Measurements from ENCODE around the gene FRMD4A.

FRMD4A gene

DNA sequence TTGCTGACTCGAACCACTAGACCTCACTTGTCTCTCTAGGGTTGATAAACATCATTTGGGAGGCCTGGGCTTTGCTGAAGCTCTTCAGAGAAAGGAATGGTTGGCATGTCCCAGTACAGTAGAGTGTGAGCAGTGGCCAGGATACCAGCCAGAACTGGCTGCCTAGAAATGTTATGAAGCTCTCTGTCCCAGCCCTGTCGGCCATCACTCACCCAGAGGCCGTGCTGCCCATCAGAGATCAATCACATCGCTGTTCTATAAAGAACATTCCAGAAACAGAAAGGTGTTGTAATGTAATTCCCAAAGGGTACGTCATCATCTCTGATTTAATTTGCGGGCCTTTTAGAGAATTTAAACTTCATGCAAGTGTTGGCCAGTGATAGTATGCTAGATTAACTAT, 632.5 kb downstream of the FRMD4A start:
- no peak overlapping the region for H3K4me3 ChIP-seq (ENCODE audit: control insufficient read depth, low read depth, low read length)
- TF ChIP-seq, protein P1, sequence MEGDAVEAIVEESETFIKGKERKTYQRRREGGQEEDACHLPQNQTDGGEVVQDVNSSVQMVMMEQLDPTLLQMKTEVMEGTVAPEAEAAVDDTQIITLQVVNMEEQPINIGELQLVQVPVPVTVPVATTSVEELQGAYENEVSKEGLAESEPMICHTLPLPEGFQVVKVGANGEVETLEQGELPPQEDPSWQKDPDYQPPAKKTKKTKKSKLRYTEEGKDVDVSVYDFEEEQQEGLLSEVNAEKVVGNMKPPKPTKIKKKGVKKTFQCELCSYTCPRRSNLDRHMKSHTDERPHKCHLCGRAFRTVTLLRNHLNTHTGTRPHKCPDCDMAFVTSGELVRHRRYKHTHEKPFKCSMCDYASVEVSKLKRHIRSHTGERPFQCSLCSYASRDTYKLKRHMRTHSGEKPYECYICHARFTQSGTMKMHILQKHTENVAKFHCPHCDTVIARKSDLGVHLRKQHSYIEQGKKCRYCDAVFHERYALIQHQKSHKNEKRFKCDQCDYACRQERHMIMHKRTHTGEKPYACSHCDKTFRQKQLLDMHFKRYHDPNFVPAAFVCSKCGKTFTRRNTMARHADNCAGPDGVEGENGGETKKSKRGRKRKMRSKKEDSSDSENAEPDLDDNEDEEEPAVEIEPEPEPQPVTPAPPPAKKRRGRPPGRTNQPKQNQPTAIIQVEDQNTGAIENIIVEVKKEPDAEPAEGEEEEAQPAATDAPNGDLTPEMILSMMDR (conservative IDR thresholded peaks at IDR 0.05; ENCODE audit: control insufficient read depth, insufficient read depth, low read depth, low read length) = no peak
- peak; percentile 59 for DNase-seq (ENCODE audit: low read depth)

DNA sequence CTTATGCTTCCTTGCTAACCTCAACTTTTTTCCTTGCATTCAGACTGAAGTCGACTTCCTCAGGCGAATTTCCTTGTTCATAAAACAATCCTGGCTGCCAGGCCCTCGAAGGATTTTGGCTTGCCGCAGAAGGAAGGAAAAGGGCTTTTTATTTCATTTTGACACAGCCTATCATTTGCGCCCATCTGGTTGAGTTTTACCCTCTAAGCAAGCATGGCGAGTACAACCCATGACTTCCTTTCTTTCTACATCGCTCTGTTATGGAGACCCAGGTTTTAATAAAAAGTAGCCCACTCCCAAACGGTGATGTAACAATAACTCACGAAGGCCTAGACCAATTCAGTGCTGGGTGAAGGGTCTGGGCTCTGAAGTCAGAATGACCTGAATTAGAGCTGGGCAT, 634.7 kb downstream of the FRMD4A start:
- DNase-seq (ENCODE audit: low read depth) = no peak
- H3K4me3 ChIP-seq (ENCODE audit: control insufficient read depth, low read depth, low read length) = no peak overlapping the region
- TF ChIP-seq, protein P1 (conservative IDR thresholded peaks at IDR 0.05; ENCODE audit: control insufficient read depth, insufficient read depth, low read depth, low read length) = no peak

GRCh38 chr10:13695588-13695987, 635.1 kb downstream of the FRMD4A start:
- H3K4me3 ChIP-seq (ENCODE audit: control insufficient read depth, low read depth, low read length) = no peak overlapping the region
- TF ChIP-seq, protein P1 (conservative IDR thresholded peaks at IDR 0.05; ENCODE audit: control insufficient read depth, insufficient read depth, low read depth, low read length) = no peak
- DNase-seq (ENCODE audit: low read depth) = no peak

DNA sequence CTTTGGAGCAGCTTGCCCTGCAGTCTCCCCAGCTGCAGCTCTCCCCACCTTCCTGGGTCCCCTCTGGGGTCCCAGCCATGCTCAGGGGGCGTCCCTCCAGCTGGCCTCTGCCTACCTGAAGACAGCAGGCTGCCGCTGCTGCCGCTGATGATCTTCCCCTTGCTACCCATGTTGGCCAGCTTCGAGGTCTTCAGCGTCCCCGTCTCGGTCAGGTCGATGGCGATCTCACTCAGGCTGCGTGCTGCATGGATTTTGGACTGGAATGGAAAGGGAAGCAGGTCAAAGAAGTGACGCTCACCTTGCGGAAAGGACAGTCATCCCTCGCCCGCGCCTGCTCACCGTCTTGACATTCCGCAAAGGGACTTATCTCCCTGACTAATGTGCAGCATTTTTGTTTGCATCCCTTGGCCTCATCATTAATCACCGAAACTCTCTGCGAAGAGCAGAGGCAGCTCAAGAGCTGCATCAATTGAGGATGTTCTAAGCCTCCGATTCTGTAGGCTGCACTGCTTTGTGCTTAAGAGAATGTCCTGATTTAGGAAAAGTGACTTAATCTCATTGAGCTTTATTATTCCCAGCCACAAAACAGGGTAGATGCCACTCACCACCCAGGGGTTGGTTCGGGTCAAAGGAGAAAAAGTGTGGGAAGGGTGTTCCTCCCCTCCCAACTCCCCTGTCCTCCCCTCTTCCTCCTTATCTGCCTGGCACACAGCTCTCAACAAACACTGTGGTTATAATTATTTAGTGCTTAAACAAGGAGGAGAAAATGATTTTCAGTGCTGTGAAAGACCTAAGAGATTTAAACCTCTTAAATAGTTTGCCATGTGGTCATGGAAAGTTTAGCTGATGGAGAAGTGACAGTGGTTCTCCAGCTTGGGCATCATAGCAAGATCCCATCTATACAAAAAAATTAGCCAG, 636.7 kb downstream of the FRMD4A start:
- no peak for DNase-seq (ENCODE audit: low read depth)
- TF ChIP-seq, protein P1 (conservative IDR thresholded peaks at IDR 0.05; ENCODE audit: control insufficient read depth, insufficient read depth, low read depth, low read length) = no peak
- no peak overlapping the region for H3K4me3 ChIP-seq (ENCODE audit: control insufficient read depth, low read depth, low read length)

- DNase-seq (ENCODE audit: low read depth) = no peak
- TF ChIP-seq, protein P1 (conservative IDR thresholded peaks at IDR 0.05; ENCODE audit: control insufficient read depth, insufficient read depth, low read depth, low read length) = no peak
- H3K4me3 ChIP-seq (ENCODE audit: control insufficient read depth, low read depth, low read length) = no peak overlapping the region
Measured at GRCh38 chr10:13690281-13690825, 640.4 kb downstream of the FRMD4A start.

DNA sequence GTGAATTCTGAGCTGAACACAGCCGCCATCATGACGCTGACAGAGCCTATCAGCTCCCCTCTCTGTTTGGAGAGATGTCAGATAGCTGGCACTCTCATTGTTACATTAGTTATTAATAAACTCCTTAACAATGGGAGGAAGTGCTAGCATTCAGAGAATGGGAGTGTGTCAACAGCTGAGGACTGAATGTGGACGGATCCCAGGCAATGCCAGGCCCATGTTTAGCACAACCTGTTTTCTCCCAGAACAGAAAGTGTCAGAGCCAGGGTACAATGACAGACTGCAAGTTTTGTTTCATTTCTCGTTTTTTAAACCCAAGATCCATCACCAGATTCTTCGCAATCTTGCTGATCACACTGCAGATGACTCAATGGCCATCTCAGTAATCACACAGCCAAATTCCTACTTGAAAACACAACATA, 644.4 kb downstream of the FRMD4A start:
- H3K4me3 ChIP-seq (ENCODE audit: control insufficient read depth, low read depth, low read length) = no peak overlapping the region
- TF ChIP-seq, protein P1 (conservative IDR thresholded peaks at IDR 0.05; ENCODE audit: control insufficient read depth, insufficient read depth, low read depth, low read length) = no peak
- DNase-seq (ENCODE audit: low read depth) = no peak
